Kidney (tissue), 14 donors: ENCODE data around the gene DLX4. TPM values are rescaled to one million over a fixed set of nuclear protein-coding genes. Genes with fewer than 3 reads are reported as not detected.

ENCODE experiments used
- DNase-seq, 5 donors: peaks; one replicate each; pipeline ENCODE4 v3.0.0-alpha.2; 2013 to 2020
- FAIRE-seq: peaks from 2 replicates; lab custom pipeline; 2012; peaks lifted over from hg19 to GRCh38; lab: Jason Lieb, UNC
- H3K27ac ChIP-seq, 2 donors: one replicate each; pipeline ENCODE4 v1.7.0; 2013; ENCODE audit warnings: low read depth in 2 of 2, low read length in 2 of 2, inconsistent platforms in 1 of 2
- H3K27me3 ChIP-seq: one replicate; pipeline ENCODE4 v1.7.1; 2013; ENCODE audit warnings: low read length, inconsistent platforms; ENCODE audit not compliant: control insufficient read depth, insufficient read depth
- H3K36me3 ChIP-seq, 3 donors: one replicate each; pipeline versions ENCODE4 v1.7.0 to v1.7.1; 2013; ENCODE audit warnings: low read length in 3 of 3, control low read depth in 1 of 3, inconsistent platforms in 1 of 3; ENCODE audit not compliant: insufficient read depth in 3 of 3, control insufficient read depth in 2 of 3
- H3K4me1 ChIP-seq, 3 donors: one replicate each; pipeline versions ENCODE4 v1.7.0 to v1.7.1; 2013; ENCODE audit warnings: low read length in 3 of 3, inconsistent platforms in 1 of 3, low read depth in 1 of 3; ENCODE audit not compliant: control insufficient read depth in 2 of 3, insufficient read depth in 2 of 3
- H3K4me3 ChIP-seq, 3 donors: one replicate each; pipeline versions ENCODE4 v1.7.0 to v1.8.1; 2013; ENCODE audit warnings: low read length in 3 of 3, control low read depth in 1 of 3, inconsistent platforms in 1 of 3
- H3K9ac ChIP-seq, 3 donors: one replicate each; pipeline versions ENCODE4 v1.7.0 to v1.7.1; 2013; ENCODE audit warnings: low read length in 3 of 3, control low read depth in 1 of 3, inconsistent platforms in 1 of 3
- H3K9me3 ChIP-seq, 3 donors: one replicate each; pipeline versions ENCODE4 v1.7.0 to v1.7.1; 2013; ENCODE audit warnings: low read length in 3 of 3, control low read depth in 1 of 3, inconsistent platforms in 1 of 3; ENCODE audit not compliant: control insufficient read depth in 2 of 3, insufficient read depth in 1 of 3
- CTCF ChIP-seq: IDR thresholded peaks from 3 replicates; pipeline ENCODE4 v1.5.1; 2012; ENCODE audit warnings: mild to moderate bottlenecking, moderate library complexity, borderline replicate concordance; ENCODE audit not compliant: insufficient read depth; ENCODE audit errors: extremely low read depth
- intact Hi-C: fragments of 100-400 bp; cut with DNase I; formaldehyde crosslinking; loops from one replicate; pipeline ENCODE4 v1.11.1; 2022
- polyA plus RNA-seq: library from polyadenylated mRNA; stranded (reverse); fragments of 350-450 nt; fragmentation: Illumina TruSeq; extraction: RNeasy Lipid Tissue Mini Kit (QIAGEN cat#74804); gene quantifications from one replicate; pipeline ENCODE4 v1.2.3, GENCODE V29; 2014; ENCODE audit warnings: low read depth, low replicate concordance; ENCODE audit not compliant: insufficient read depth
- total RNA-seq: library from RNA; stranded (reverse); fragmentation: NEBNext Ultra II Directional; extraction: Animal tissue kit (Norgen Biotek cat#: 25700); gene quantifications from one replicate; pipeline ENCODE4 v1.2.1, GENCODE V29; 2021
- donor health status: control.
- donor health status: control.
- donor health status: control.
- donor health status: control.
- donor health status: control.
- donor health status: DM: yes; HTN: yes; CAD: no.
- donor health status: Normal renal cell carcinoma (clear cell type).

DLX4 gene
- total and polyA plus RNA-seq, 2 donors from 2014 or later, result 0.44 TPM; not detected in 1

- intact Hi-C loops, result no loop called here
- TF ChIP-seq CTCF, result no peak
- no peak for FAIRE-seq
Observed at GRCh38 chr17:49924116-49924515, 44.9 kb upstream of the DLX4 start.

GRCh38 chr17:49924589-49924988, 44.4 kb upstream of the DLX4 start:
- TF ChIP-seq CTCF, result no peak
- H3K4me3 ChIP-seq, result no peak overlapping the region
- no peaks in the 10 kb centered on the region for H3K27me3 ChIP-seq
- H3K9ac ChIP-seq, result no peak overlapping the region
- intact Hi-C loops, result no loop called here
- FAIRE-seq (no peak), DNase-seq (no peak)
- H3K9me3 ChIP-seq, result no peaks in the 10 kb centered on the region
- no peaks in the 10 kb centered on the region for H3K36me3 ChIP-seq
- no peak overlapping the region for H3K27ac ChIP-seq
- no peaks in the 10 kb centered on the region for H3K4me1 ChIP-seq

More at GRCh38 chr17:49924116-49924515, 44.9 kb upstream of the DLX4 start:
- Histone ChIP-seq H3K4me1 (no peaks in the 10 kb centered on the region), H3K36me3 (no peaks in the 10 kb centered on the region), H3K27ac (no peak overlapping the region), H3K9me3 (no peaks in the 10 kb centered on the region), H3K27me3 (no peaks in the 10 kb centered on the region), H3K4me3 (no peak overlapping the region), H3K9ac (no peak overlapping the region)
- DNase-seq, result no peak

GRCh38 chr17:49925921-49926320, 43.1 kb upstream of the DLX4 start:
- intact Hi-C loops, result no loop called here
- DNase-seq, result no peak
- no peak overlapping the region for H3K4me3 ChIP-seq

More at GRCh38 chr17:49925921-49926320, 43.1 kb upstream of the DLX4 start:
- Histone ChIP-seq H3K27me3 (no peaks in the 10 kb centered on the region), H3K27ac (no peak overlapping the region), H3K36me3 (no peaks in the 10 kb centered on the region), H3K9me3 (no peaks in the 10 kb centered on the region), H3K4me1 (no peaks in the 10 kb centered on the region), H3K9ac (no peak overlapping the region)
- FAIRE-seq, result no peak
- TF ChIP-seq CTCF, result no peak
